HG03354 (cell line): ENCODE measurements around the gene FHOD3.

ENCODE experiments used
- ATAC-seq: cut with Tn5 transposase; IDR thresholded peaks from one replicate; pipeline ENCODE4 v1.9.1; 2021; ENCODE audit warnings: mild to moderate bottlenecking; ENCODE audit not compliant: unreplicated experiment, poor library complexity, severe bottlenecking

Gene FHOD3

GRCh38 chr18:36493349-36494159 is 196.0 kb downstream of the FHOD3 start:
- ATAC-seq: no peak

GRCh38 chr18:36494160-36494437 is 196.6 kb downstream of the FHOD3 start:
- ATAC-seq: no peak

- ATAC-seq: no peak
Measured at GRCh38 chr18:36496022-36496421, 198.5 kb downstream of the FHOD3 start.

- ATAC-seq: peak; percentile 91
Measured at GRCh38 chr18:36499938-36500337, 202.4 kb downstream of the FHOD3 start.

GRCh38 chr18:36501100-36501499 is 203.6 kb downstream of the FHOD3 start:
- no peak for ATAC-seq

GRCh38 chr18:36503477-36503876 is 206.0 kb downstream of the FHOD3 start:
- no peak for ATAC-seq

GRCh38 chr18:36504928-36505327 is 207.4 kb downstream of the FHOD3 start:
- no peak for ATAC-seq

- ATAC-seq: no peak
Measured at GRCh38 chr18:36505665-36506064, 208.2 kb downstream of the FHOD3 start.

- ATAC-seq: no peak
Measured at GRCh38 chr18:36509646-36510197, 212.2 kb downstream of the FHOD3 start.

- no peak for ATAC-seq
Measured at GRCh38 chr18:36511791-36512352, 214.4 kb downstream of the FHOD3 start.

- no peak for ATAC-seq
Measured at GRCh38 chr18:36513556-36513955, 216.0 kb downstream of the FHOD3 start.

GRCh38 chr18:36514778-36515177 is 217.3 kb downstream of the FHOD3 start:
- no peak for ATAC-seq

- no peak for ATAC-seq
Measured at GRCh38 chr18:36516258-36516657, 218.7 kb downstream of the FHOD3 start.

- no peak for ATAC-seq
Measured at GRCh38 chr18:36516726-36517125, 219.2 kb downstream of the FHOD3 start.

- ATAC-seq: no peak
Measured at GRCh38 chr18:36518839-36519238, 221.3 kb downstream of the FHOD3 start.

- no peak for ATAC-seq
Measured at GRCh38 chr18:36519358-36519757, 221.8 kb downstream of the FHOD3 start.

GRCh38 chr18:36522509-36522908 is 225.0 kb downstream of the FHOD3 start:
- ATAC-seq: no peak

GRCh38 chr18:36525913-36526312 is 228.4 kb downstream of the FHOD3 start:
- ATAC-seq: no peak

- no peak for ATAC-seq
Measured at GRCh38 chr18:36526611-36527010, 229.1 kb downstream of the FHOD3 start.

GRCh38 chr18:36527051-36527450 is 229.5 kb downstream of the FHOD3 start:
- no peak for ATAC-seq

- ATAC-seq: no peak
Measured at GRCh38 chr18:36527740-36528455, 230.4 kb downstream of the FHOD3 start.
